K562 (cell line): ENCODE measurements around the gene SLC12A6. TPM values are rescaled to one million over a fixed set of nuclear protein-coding genes. Genes with fewer than 3 reads are reported as not detected.
A peak's percentile ranks its signal among the peaks of the same experiment; 100 is the strongest.

Experiments
- ARID2 ChIP-seq: fragments of 450-650 bp; IDR thresholded peaks from 2 replicates; pipeline ENCODE4 v1.6.1; 2017; ENCODE audit warnings: antibody characterized with exemption, mild to moderate bottlenecking
- CBX5 ChIP-seq: IDR thresholded peaks from 2 replicates; pipeline ENCODE4 v1.6.1; 2014; ENCODE audit warnings: low read depth, borderline replicate concordance
- EZH2 ChIP-seq: IDR thresholded peaks from 2 replicates; pipeline ENCODE4 v1.6.1; 2012; ENCODE audit warnings: low read depth, mild to moderate bottlenecking, inconsistent platforms, low read length, borderline replicate concordance
- KDM5B ChIP-seq: fragments of 200-600 bp; sonication (generic); IDR thresholded peaks from 2 replicates; pipeline ENCODE4 v1.6.1; 2012; ENCODE audit warnings: low read depth, mild to moderate bottlenecking, moderate library complexity, low read length, control low read depth, inconsistent platforms; ENCODE audit not compliant: insufficient replicate concordance
- MIER1 ChIP-seq: fragments of 450-650 bp; IDR thresholded peaks from 2 replicates; pipeline ENCODE4 v1.6.1; 2016; ENCODE audit warnings: antibody characterized with exemption, mild to moderate bottlenecking, low read depth
- NFRKB ChIP-seq: fragments of 450-650 bp; IDR thresholded peaks from 2 replicates; pipeline ENCODE4 v1.6.1; 2016; ENCODE audit warnings: low read depth
- PML ChIP-seq: IDR thresholded peaks from 2 replicates; pipeline ENCODE4 v1.6.1; 2012; ENCODE audit warnings: low read length, inconsistent platforms
- POLR2A ChIP-seq: fragments of 450-650 bp; conservative IDR thresholded peaks from 2 replicates; pipeline ENCODE4 v1.6.1; 2016
- RBFOX2 ChIP-seq: fragments of 200-400 bp; formaldehyde crosslinking; IDR thresholded peaks from 2 replicates; pipeline ENCODE4 v1.6.1; 2017; ENCODE audit warnings: low read depth, mild to moderate bottlenecking, low read length, moderate library complexity
- SIN3A ChIP-seq, 2 experiments: fragments of 150-350 bp in 1 of 2; IDR thresholded peaks; 2 replicates each; pipeline ENCODE4 v1.6.1; 2011 to 2016; ENCODE audit warnings: borderline replicate concordance in 2 of 2, low read depth in 2 of 2, low read length in 2 of 2, mild to moderate bottlenecking in 2 of 2, moderate library complexity in 2 of 2; ENCODE audit not compliant: control insufficient read depth in 1 of 2
- YY1 ChIP-seq, 3 experiments: IDR thresholded peaks; 2 replicates each; pipeline ENCODE4 v1.6.1; 2011; ENCODE audit warnings: low read length in 2 of 3, mild to moderate bottlenecking in 2 of 3, moderate library complexity in 2 of 3, borderline replicate concordance in 1 of 3, control low read depth in 1 of 3, low read depth in 1 of 3; ENCODE audit not compliant: insufficient read depth in 3 of 3, insufficient replicate concordance in 2 of 3, control insufficient read depth in 1 of 3, insufficient read length in 1 of 3; ENCODE audit errors: extremely low read depth in 1 of 3
- ZNF184 ChIP-seq: sonication (generic); formaldehyde crosslinking; IDR thresholded peaks from 2 replicates; pipeline ENCODE4 v1.5.0; 2020; ENCODE audit warnings: missing genetic modification reagents
- ZNF263 ChIP-seq: sonication (generic); formaldehyde crosslinking; IDR thresholded peaks from 2 replicates; pipeline ENCODE4 v1.8.0; 2022; ENCODE audit warnings: mild to moderate bottlenecking, missing genetic modification reagents, borderline replicate concordance
- ZNF584 ChIP-seq: fragments of 200-800 bp; sonication (Bioruptor generic); IDR thresholded peaks from 2 replicates; pipeline ENCODE4 v1.6.1; 2016; ENCODE audit warnings: low read depth, mild to moderate bottlenecking, missing genetic modification characterization, missing compliant biosample characterization
- ZNF696 ChIP-seq: fragments of 250-450 bp; sonication (Bioruptor Pico); conservative IDR thresholded peaks from 2 replicates; pipeline ENCODE4 v1.4.0; 2020; ENCODE audit warnings: mild to moderate bottlenecking, moderate library complexity
- polyA plus RNA-seq, 8 experiments: library from polyadenylated mRNA; depleted of rRNA in 4 of 8; stranded (reverse) in 5 of 8; unstranded in 3 of 8; fragments of >200 nt; fragmentation: Nextera tagmentation in 2 of 8; fragmentation: Illumina TruSeq in 1 of 8; extraction: Ambion mirVana in 2 of 8; extraction: Trizol in 1 of 8; gene quantifications; 2 replicates each; pipeline versions ENCODE4 v1.2.1 to v1.2.3, GENCODE V29; 2011 to 2014; ENCODE audit warnings: inconsistent platforms in 1 of 8, missing spikeins in 1 of 8
- total RNA-seq, 7 experiments: library from RNA; depleted of rRNA in 6 of 7; stranded (reverse); fragments of >200 nt in 6 of 7; fragmentation: Illumina TruSeq in 2 of 7; extraction: Trizol in 2 of 7; gene quantifications; 2 replicates each; pipeline versions ENCODE4 v1.2.1 to v1.2.3, GENCODE V29; 2011 to 2021; ENCODE audit warnings: low replicate concordance in 1 of 7
- TF ChIP-seq, protein P1 (sequence below): IDR thresholded peaks from 2 replicates; pipeline ENCODE4 v1.6.1; 2016; ENCODE audit warnings: missing genetic modification characterization, missing compliant biosample characterization
- TF ChIP-seq, protein P2 (sequence below), 3 experiments: IDR thresholded peaks in 2 of 3; conservative IDR thresholded peaks in 1 of 3; 2 replicates each; pipeline ENCODE4 v1.5.1; 2011 to 2012; ENCODE audit warnings: low read length in 3 of 3, mild to moderate bottlenecking in 3 of 3, control low read depth in 2 of 3, improper control_type of control experiment in 1 of 3, inconsistent platforms in 1 of 3, low read depth in 1 of 3, mixed read lengths in 1 of 3, moderate library complexity in 1 of 3; ENCODE audit not compliant: insufficient read depth in 2 of 3
- TF ChIP-seq, protein P3 (sequence below): sonication (generic); formaldehyde crosslinking; IDR thresholded peaks from 2 replicates; pipeline ENCODE4 v1.8.1; 2023; ENCODE audit warnings: mild to moderate bottlenecking, missing genetic modification reagents

SLC12A6 gene
- total and polyA plus RNA-seq, 9 of the 15 experiments (the other 6 are each of a cell fraction or from before 2014, with no cell fraction given), result 1.4 to 16.4 (median 6.7) TPM

DNA sequence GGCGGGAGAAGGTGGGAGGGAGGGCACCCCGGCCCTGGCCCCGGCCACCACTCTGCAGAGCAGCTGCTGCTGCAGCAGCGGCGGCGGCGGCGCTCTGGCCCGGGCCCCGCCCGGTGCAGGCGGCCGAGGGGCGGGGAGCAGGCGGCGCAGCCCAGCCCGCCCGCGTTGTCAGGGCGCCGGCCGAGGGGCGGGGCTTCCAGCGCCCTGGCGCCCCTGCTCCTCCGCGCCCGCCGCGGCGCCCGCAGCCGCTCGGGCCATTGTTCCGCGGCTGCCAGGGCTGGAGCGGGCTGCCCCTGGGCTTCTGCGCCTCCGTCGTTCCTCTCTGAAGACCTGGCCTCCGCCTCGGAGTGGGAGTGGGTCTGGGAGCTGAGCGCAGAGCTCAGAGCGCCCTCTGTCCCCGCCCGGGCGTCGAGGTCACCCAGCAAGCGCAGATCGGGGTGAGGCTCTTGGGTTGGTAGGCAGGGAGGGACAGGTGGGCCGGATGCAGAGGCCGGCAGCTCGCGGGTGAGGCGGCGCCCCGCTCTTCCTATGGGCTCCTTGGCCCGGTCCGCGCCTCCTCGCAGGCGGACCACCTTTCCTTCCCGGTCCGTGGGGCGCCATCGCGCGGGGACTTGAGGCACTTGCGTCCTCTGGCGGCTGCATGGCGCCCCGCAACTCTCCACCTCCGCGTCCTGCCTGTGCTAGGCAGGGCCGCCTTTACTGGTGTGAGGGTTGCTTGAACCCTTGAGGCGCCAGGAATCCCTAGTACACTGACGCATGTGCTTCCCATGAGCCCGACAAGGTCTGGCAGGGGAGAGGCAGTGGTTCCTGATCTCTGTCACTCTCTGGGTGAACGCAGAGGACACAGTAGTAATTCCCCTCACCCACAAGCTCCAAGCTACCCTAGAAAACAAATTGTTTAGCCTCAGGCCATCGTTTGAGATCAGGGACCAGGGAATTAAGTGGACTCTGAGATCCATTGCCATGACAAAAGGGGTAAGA is 29.8 kb upstream of the SLC12A6 start, which contains the start of gene LPCAT4 (continued):
- TF ChIP-seq, protein P1, sequence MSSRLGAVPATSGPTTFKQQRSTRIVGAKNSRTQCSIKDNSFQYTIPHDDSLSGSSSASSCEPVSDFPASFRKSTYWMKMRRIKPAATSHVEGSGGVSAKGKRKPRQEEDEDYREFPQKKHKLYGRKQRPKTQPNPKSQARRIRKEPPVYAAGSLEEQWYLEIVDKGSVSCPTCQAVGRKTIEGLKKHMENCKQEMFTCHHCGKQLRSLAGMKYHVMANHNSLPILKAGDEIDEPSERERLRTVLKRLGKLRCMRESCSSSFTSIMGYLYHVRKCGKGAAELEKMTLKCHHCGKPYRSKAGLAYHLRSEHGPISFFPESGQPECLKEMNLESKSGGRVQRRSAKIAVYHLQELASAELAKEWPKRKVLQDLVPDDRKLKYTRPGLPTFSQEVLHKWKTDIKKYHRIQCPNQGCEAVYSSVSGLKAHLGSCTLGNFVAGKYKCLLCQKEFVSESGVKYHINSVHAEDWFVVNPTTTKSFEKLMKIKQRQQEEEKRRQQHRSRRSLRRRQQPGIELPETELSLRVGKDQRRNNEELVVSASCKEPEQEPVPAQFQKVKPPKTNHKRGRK, result no peak
- TF ChIP-seq POLR2A (peak; percentile 86), ZNF263 (peak; percentile 25; the same call in 1 of the 2 replicates), CBX5 (no peak), YY1 (IDR thresholded peaks at IDR 0.05; ENCODE audit: borderline replicate concordance in 1 of 3, control insufficient read depth in 1 of 3, extremely low read depth in 1 of 3, insufficient read depth in 3 of 3, insufficient read length in 1 of 3, insufficient replicate concordance in 2 of 3, low read depth in 1 of 3, low read length in 2 of 3) (peak; percentile 60 to 91 (median 82)), NFRKB (peak; percentile 65), PML (0 out of 2 replicates have a peak, but pooled peaks have one; percentile 43), ZNF584 (no peak), ZNF184 (CRISPR knock-in tag) (no peak), KDM5B (peak; percentile 58), SIN3A (IDR thresholded peaks at IDR 0.05; ENCODE audit: borderline replicate concordance in 2 of 2, control insufficient read depth in 1 of 2, low read depth in 2 of 2, low read length in 2 of 2) (peak in 1 of 2 experiments; percentile 38; a peak in 2 of 4 replicates), EZH2 (no peak), ZNF696 (CRISPR knock-in tag) (no peak), MIER1 (no peak), ARID2 (0 out of 2 replicates have a peak, but pooled peaks have one; percentile 33), RBFOX2 (peak; percentile 88)
- TF ChIP-seq, protein P2, sequence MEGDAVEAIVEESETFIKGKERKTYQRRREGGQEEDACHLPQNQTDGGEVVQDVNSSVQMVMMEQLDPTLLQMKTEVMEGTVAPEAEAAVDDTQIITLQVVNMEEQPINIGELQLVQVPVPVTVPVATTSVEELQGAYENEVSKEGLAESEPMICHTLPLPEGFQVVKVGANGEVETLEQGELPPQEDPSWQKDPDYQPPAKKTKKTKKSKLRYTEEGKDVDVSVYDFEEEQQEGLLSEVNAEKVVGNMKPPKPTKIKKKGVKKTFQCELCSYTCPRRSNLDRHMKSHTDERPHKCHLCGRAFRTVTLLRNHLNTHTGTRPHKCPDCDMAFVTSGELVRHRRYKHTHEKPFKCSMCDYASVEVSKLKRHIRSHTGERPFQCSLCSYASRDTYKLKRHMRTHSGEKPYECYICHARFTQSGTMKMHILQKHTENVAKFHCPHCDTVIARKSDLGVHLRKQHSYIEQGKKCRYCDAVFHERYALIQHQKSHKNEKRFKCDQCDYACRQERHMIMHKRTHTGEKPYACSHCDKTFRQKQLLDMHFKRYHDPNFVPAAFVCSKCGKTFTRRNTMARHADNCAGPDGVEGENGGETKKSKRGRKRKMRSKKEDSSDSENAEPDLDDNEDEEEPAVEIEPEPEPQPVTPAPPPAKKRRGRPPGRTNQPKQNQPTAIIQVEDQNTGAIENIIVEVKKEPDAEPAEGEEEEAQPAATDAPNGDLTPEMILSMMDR (IDR thresholded peaks at IDR 0.05 in 2 of 3, conservative IDR thresholded peaks at IDR 0.05 in 1 of 3; ENCODE audit: insufficient read depth in 2 of 3, low read depth in 1 of 3, low read length in 3 of 3), result peak; percentile 94 to 97 (median 94)
- TF ChIP-seq, protein P3, sequence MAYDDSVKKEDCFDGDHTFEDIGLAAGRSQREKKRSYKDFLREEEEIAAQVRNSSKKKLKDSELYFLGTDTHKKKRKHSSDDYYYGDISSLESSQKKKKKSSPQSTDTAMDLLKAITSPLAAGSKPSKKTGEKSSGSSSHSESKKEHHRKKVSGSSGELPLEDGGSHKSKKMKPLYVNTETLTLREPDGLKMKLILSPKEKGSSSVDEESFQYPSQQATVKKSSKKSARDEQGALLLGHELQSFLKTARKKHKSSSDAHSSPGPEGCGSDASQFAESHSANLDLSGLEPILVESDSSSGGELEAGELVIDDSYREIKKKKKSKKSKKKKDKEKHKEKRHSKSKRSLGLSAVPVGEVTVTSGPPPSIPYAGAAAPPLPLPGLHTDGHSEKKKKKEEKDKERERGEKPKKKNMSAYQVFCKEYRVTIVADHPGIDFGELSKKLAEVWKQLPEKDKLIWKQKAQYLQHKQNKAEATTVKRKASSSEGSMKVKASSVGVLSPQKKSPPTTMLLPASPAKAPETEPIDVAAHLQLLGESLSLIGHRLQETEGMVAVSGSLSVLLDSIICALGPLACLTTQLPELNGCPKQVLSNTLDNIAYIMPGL (CRISPR knock-in tag), result peak; percentile 83; the same call in 1 of the 2 replicates
